ENCODE results near the gene DLGAP1.

Gene DLGAP1

DNA sequence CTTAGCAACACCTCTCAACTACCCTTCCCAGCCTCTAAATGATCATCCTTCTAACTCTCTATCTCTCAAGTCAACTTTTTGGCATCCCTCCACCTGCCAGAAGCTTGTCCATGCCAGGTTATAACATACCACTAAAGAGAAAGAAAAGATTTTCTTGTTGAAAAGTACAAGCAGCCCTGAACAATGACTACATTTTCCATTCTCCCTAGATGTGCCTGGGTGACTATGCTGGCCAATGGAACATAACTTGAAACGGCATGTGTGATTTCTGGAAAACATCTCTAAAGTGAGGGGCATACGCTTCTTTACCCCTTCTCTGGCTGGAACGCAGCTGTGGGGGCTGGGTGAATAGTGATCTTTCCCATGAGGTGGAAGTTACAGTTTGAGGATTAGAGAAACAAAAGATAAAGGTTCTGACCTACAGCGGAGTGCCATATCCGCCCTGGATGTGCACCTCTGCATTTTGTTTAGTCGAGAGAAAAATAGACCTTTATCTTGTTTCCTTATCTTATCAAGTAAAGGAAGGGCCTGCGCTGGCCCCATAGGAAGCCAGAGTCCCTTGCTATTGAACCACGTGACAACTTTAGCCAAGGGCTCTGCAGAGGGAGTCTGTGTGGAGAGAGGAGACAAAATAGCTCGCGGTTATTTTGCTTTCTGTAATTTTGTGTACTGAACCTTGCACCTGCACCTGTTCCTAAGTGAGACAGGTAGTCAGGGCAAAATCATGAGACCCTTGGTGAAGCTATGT is 568.4 kb downstream of the DLGAP1 start:
- Histone ChIP-seq H3K27me3 (ENCODE audit: insufficient read depth, low read depth, severe bottlenecking) (peaks cover 2% of the 10 kb centered on the region), H3K9me3 (ENCODE audit: severe bottlenecking) (no peaks in the 10 kb centered on the region), H3K27ac (no peak overlapping the region), H3K4me3 (ENCODE audit: low read depth, low read length) (no peak overlapping the region), H3K36me3 (no peaks in the 10 kb centered on the region)
- DNase-seq, result no peak
- TF ChIP-seq, protein P1, sequence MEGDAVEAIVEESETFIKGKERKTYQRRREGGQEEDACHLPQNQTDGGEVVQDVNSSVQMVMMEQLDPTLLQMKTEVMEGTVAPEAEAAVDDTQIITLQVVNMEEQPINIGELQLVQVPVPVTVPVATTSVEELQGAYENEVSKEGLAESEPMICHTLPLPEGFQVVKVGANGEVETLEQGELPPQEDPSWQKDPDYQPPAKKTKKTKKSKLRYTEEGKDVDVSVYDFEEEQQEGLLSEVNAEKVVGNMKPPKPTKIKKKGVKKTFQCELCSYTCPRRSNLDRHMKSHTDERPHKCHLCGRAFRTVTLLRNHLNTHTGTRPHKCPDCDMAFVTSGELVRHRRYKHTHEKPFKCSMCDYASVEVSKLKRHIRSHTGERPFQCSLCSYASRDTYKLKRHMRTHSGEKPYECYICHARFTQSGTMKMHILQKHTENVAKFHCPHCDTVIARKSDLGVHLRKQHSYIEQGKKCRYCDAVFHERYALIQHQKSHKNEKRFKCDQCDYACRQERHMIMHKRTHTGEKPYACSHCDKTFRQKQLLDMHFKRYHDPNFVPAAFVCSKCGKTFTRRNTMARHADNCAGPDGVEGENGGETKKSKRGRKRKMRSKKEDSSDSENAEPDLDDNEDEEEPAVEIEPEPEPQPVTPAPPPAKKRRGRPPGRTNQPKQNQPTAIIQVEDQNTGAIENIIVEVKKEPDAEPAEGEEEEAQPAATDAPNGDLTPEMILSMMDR (IDR thresholded peaks at IDR 0.05; ENCODE audit: low read depth, low read length), result no peak

DNA sequence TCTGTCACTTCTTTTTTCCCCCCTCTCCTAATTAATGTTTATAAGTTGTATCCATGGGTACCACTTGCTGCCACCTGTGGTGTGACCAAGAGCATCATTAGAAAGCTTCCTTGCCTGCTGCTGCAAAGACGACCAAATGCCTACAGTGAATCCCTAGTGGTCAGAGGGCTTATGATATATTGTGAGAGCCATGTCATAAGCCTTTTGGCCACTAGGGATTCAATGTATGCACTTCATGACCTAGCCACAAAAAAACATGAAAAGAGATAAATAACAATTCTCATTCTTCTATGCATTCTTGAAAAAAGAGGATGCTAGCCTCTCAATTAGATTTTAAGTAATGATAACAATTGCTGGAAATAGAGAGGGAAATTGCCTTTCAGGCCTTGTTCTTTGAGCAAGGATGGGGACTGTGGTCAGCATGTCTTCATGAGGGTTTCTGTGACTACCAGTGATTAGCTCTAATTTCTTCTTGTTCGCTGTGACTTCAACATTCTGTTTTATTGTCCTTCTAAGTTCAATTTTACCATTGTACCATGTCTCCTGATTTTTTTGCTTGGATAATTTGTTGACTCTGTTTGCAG is 569.8 kb downstream of the DLGAP1 start:
- no peak overlapping the region for H3K27ac ChIP-seq
- TF ChIP-seq, protein P1 (IDR thresholded peaks at IDR 0.05; ENCODE audit: low read depth, low read length), result peak; percentile 21; the same call in 1 of the 2 replicates
- no peaks in the 10 kb centered on the region for H3K27me3 ChIP-seq (ENCODE audit: insufficient read depth, low read depth, severe bottlenecking)
- no peaks in the 10 kb centered on the region for H3K36me3 ChIP-seq
- H3K4me3 ChIP-seq (ENCODE audit: low read depth, low read length), result no peak overlapping the region
- no peaks in the 10 kb centered on the region for H3K9me3 ChIP-seq (ENCODE audit: severe bottlenecking)
- DNase-seq, result no peak

DNA sequence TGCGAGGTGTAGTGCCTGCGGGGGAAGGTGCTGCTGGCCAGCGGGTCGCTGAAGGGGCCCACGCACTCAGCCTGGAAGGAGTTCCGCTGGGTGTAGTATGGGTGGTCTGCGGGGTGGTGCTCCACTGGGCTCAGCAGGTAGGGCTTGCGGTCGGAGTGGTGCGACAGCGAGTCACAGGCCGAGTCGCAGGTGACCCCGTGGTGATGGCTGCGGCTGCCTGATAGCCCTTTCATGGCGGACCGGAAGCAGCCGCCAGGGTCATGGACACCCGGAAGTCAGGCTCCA is 575.3 kb downstream of the DLGAP1 start:
- Histone ChIP-seq H3K27ac (no peak overlapping the region), H3K36me3 (no peaks in the 10 kb centered on the region), H3K9me3 (ENCODE audit: severe bottlenecking) (no peaks in the 10 kb centered on the region), H3K4me3 (ENCODE audit: low read depth, low read length) (no peak overlapping the region), H3K27me3 (ENCODE audit: insufficient read depth, low read depth, severe bottlenecking) (no peaks in the 10 kb centered on the region)
- TF ChIP-seq, protein P1 (IDR thresholded peaks at IDR 0.05; ENCODE audit: low read depth, low read length), result no peak
- no peak for DNase-seq

DNA sequence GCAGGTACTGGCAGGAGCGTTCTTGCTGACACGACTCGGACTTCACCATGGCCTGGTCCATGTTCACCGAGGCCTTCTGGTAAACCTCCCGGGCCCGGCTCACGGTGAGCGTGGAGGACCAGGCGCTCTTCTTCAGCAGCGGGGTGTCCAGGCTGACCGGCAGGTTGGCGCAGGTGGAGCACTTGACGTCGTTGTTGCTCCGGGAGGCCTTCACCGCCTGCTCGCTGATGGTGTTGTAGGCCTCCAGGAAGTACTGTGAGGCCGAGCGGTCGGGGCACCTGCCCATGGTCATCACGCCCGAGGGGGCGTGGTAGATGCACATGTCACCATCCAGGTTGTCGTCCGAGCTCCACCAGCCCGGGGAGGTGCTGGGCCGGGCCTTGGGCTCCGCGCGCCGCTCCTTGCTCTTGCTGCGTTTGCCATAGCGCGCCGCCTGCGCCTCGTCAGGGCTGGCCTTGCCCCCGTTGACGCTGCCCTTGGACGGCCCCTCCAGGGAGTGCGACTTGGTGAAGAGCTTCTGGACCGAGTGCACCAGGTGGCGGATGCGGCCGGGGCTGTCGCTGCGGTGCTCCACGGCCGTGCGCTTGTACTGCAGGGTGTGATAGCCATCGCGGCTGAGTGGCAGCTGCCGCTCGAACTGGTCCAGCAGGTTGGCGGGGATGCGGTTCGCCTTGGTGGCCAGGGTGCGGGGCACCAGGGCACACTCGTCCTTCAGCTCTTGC is 575.8 kb downstream of the DLGAP1 start:
- H3K9me3 ChIP-seq (ENCODE audit: severe bottlenecking), result no peaks in the 10 kb centered on the region
- no peak overlapping the region for H3K27ac ChIP-seq
- H3K36me3 ChIP-seq, result no peaks in the 10 kb centered on the region
- H3K4me3 ChIP-seq (ENCODE audit: low read depth, low read length), result no peak overlapping the region
- no peak for DNase-seq
- peaks cover 5% of the 10 kb centered on the region for H3K27me3 ChIP-seq (ENCODE audit: insufficient read depth, low read depth, severe bottlenecking)
- TF ChIP-seq, protein P1 (IDR thresholded peaks at IDR 0.05; ENCODE audit: low read depth, low read length), result no peak

DNA sequence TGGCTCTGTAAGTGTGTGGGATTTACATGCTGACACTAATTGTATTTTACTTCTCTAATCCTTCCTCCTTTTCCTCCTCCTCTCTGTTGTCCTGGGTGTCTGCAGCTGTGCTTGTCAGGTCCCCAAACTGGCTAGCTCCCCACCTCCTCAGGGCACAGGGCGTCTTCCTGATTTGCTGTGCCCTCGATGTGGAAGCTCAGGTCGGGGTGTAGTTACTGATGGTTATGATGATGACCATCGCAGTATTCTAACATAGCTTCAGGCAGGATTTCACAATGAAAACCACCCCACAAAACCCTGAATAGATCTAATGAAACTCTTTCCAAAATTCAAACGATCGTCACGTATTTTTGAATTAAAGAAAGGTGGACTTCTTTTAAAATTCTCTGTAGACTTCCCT is 576.7 kb downstream of the DLGAP1 start:
- TF ChIP-seq, protein P1 (IDR thresholded peaks at IDR 0.05; ENCODE audit: low read depth, low read length), result no peak
- DNase-seq, result no peak
- no peak overlapping the region for H3K27ac ChIP-seq

More for the DNA sequence above, 576.7 kb downstream of the DLGAP1 start:
- H3K4me3 ChIP-seq (ENCODE audit: low read depth, low read length), result no peak overlapping the region
- H3K27me3 ChIP-seq (ENCODE audit: insufficient read depth, low read depth, severe bottlenecking), result peaks cover 7% of the 10 kb centered on the region
- H3K9me3 ChIP-seq (ENCODE audit: severe bottlenecking), result no peaks in the 10 kb centered on the region
- H3K36me3 ChIP-seq, result no peaks in the 10 kb centered on the region

Data from WERI-Rb-1 (cell line).